Eye (tissue), 1 donor: ENCODE measurements around the gene TBC1D2B.
"Not testable (repeated sequence)": the region's sequence is repeated elsewhere in the genome, so short reads cannot be mapped to it uniquely, and the experiment has no call there.

Experiments used
- DNase-seq: peaks from one replicate; pipeline ENCODE4 v3.0.0-alpha.2; 2015

TBC1D2B gene

DNA sequence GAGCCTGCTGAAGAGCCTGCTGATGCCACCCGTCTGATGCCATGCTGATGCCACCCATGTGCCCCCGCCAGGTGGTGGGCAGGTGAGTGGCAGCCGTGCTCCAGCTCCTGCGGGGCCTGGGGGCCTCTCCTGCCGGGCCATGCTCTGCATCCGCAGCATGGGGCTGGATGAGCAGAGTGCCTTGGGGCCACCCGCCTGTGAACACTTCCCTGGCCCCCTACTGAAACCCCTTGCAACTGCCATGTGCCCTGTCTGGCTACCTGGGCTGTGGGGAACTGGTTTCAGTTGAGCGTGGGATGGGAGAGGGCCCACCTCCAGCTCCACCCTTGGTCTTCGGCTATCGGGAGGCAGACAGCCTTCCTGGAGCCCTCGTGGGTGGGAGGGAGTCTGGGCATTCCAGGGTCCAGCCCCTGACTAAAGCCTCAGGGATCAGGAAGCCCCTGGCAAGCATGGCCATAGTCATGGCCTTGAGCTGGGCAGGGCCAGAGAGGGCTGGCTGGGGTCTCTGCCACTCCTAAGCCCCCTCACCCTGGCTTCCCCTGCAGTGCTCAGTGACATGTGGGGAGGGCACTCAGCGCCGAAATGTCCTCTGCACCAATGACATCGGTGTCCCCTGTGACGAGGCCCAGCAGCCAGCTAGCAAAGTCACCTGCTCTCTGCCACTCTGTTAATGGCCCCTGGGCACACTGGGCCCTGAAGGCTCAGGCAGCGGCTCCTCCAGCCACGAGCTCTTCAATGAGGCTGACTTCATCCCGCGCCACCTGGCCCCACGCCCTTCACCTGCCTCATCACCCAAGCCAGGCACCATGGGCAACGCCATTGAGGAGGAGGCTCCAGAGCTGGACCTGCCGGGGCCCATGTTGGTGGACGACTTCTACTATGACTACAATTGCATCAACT lies 92.2 kb downstream of the TBC1D2B start:
- no peak for DNase-seq

DNA sequence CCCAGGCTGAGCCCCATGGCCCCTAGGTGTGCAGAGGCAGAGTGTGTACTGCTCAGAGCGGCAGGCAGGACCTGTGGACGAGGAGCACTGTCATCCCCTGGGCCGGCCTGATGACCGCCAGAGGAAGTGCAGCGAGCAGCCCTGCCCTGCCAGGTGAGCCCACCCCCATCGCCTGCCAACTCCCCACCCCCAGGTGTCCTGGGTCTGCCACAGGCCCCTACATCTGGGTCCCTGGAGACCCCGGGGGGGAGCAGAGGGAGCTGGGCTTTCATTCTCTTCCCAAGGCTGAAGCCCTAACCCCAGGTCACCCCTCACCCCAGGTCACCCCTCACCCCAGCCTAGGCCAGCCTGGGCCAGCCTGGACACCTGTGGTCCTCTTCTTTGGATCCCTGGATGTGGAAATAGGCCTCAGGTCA lies 93.1 kb downstream of the TBC1D2B start:
- DNase-seq: no peak

DNA sequence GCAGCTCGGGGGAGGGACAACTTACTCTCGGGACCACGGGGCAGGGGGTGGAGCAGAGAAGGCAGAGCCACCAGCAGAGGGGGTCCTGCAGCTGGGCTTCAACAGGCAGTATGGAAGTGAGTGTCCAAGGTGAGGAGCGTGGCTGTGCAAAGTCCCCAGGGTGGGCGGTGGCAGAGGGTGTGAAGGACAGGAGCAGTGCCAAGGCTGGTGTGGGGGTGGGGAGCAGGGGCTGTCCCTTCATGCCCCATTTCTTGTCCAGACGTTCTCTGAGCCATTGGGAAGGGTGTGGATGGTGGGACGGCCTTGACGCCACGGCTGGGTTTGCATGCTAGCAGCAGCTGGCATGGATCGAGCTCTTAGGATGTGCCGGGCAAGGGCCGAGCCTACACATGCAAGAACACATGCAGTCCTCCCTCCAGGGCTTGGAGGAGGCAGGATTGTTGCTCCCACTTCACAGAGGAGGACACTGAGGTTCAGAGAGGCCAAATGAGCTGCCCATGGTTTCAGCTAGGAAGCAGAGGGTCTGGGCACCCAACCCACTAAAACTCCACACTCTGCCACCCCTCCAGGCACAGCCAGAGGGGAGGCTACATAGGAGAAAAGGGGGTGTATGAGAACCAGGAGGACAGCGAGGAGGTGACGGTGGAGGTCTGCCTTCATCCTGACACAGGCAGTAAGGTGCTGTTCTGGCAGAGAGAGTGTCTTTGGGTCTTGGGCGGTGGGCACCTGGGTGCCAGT lies 93.6 kb downstream of the TBC1D2B start:
- DNase-seq: no peak

DNA sequence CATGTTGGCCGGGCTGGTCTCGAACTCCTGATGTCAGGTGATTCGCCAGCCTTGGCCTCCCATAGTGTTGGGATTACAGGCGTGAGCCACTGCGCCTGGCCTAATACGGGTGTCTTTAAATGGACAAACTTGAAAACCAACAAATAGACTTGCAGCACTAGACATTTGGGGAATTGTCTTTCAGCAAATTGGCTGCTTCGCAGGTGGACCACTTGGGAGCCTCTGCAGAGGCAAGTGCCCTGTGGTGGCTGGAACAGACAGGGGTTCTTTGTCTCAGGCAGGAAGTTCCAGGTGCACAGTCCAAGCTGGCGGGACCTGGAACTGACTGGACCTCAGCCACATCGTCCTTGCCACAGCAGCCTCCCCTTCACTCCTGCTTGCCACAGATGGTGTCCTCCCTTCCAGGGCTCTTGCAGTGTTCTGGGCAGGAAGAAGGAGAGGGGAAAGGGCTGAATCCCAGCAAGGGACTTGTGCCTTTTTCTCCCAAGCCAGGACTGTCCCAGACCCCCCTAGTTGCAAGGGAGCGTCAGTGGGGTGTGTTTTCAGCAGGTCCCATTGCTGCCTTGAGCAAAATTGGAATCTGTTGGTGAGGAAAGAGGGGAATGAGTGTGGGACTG lies 94.3 kb downstream of the TBC1D2B start:
- no peak for DNase-seq

DNA sequence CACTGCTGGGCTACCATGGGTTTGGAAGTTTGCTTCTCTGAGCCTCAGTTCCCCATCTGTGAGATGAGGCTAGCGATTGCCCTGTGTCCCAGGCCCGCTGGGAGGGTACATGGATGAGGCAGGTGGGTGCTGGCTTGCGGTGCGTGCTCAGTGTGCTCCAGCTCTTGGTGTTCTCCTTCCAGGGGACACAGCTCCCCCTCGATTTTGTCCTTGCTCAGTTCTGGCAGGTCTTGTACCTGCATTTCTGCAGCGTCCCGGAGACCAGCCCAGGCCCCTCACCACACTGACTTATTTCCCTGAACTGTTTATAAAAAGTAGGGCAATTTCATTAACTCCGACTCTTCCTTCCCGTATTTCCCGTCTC lies 95.4 kb downstream of the TBC1D2B start:
- DNase-seq: no peak

DNA sequence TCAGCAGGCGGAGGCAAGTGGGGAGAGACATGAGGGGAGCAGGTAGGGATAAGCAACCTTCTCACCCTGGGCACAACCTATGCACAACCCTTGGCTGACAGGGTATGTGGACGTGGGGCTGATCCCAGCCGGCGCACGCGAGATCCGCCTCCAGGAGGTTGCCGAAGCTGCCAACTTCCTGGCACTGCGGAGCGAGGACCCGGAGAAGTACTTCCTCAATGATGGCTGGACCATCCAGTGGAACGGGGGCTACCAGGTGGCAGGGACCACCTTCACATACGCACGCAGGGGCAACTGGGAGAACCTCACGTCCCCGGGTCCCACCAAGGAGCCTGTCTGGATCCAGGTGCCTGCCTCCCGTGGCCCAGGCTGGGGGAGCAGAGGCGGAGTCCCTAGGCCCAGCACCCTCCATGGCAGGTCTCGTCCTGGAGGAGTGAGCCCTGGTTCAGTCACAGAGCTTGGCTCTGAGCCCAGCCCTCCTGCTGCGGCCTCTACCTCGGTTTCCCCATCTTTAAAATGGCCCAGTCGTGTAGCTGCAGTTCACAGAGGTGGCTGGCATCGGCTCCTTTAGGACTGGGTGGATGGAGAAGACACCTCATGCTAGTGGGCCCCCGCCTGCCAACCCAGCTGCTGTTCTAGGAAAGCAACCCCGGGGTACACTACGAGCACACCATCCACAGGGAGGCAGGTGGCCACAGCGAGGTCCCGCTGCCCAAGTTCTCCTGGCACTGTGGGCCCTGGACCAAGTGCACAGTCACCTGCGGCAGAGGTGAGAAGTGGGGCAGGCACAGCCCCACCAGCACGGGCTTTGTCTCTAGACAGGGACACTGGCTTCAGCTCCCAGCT lies 96.0 kb downstream of the TBC1D2B start:
- DNase-seq: no peak

DNA sequence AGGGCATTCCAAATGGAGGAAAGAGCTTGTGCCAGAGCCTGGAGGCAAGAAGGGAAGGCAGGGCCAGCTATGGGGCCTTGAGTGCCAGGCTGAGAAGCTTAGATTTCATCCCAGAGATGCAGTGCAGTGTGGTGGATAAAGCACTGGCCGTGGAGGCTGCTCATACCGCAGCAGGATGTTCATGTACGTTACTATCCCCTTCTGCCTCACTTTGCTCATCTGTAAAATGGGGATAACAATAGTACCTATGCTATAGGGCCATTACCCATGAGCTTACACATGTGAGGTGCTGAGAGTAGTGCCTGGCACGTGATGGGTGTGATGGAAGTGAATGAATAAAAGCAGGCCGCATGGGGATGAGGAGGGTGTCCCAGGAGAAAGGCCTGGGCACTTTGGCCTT lies 96.8 kb downstream of the TBC1D2B start:
- DNase-seq: not testable (repeated sequence)

DNA sequence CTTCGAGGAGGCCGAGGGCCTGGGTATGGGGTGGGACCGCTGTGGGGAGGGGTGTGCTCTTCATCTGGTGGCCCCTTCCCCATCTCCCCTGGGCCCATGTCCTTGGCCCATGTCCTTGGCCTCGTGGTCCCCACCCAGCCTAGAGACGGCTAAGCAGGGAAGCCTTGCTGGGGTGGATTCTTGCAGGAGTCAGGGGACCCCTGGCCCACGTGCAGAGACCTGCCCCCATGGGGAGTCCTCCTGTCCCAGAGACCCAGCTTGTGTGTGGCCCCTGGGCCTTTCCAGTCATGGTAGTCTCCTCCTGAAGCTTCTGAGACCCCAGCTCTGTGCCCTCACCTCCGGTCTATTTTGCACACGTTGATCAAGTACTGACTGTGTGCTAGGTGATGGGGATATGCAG lies 97.4 kb downstream of the TBC1D2B start:
- no peak for DNase-seq

DNA sequence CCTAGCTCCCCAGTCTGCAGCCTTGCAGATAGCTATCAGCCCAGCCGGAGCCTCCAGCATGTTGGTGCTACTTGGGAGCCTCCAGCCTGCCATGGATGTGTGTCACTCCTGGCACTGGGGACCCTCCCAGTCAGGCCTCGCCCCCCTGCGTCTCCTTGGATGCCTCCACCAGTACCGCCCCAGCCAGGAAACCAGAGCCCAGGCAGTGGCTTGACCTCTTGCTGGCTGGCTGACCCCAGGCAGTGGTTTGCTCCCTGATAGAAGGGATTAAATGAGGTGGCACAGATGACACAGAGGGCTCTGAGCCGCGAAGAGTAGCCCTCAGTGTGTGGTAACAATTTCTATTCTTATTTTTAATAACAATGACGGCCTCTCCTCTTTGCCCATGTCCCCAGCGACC lies 98.4 kb downstream of the TBC1D2B start:
- not testable (repeated sequence) for DNase-seq

DNA sequence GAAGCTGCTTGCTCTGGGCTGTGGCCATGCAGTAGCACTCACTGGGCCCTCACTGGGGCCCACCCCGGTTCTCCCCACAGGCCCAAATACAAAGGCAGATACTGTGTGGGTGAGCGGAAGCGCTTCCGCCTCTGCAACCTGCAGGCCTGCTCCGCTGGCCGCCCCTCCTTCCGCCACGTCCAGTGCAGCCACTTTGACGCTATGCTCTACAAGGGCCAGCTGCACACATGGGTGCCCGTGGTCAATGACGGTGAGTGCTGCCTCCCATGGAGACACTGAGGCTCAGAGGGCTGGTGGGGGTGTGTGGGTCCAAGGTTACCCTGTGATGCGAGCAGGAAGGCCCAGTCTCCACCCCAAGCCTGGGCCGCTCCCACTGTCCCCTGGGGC lies 98.8 kb downstream of the TBC1D2B start:
- DNase-seq: not testable (repeated sequence)

DNA sequence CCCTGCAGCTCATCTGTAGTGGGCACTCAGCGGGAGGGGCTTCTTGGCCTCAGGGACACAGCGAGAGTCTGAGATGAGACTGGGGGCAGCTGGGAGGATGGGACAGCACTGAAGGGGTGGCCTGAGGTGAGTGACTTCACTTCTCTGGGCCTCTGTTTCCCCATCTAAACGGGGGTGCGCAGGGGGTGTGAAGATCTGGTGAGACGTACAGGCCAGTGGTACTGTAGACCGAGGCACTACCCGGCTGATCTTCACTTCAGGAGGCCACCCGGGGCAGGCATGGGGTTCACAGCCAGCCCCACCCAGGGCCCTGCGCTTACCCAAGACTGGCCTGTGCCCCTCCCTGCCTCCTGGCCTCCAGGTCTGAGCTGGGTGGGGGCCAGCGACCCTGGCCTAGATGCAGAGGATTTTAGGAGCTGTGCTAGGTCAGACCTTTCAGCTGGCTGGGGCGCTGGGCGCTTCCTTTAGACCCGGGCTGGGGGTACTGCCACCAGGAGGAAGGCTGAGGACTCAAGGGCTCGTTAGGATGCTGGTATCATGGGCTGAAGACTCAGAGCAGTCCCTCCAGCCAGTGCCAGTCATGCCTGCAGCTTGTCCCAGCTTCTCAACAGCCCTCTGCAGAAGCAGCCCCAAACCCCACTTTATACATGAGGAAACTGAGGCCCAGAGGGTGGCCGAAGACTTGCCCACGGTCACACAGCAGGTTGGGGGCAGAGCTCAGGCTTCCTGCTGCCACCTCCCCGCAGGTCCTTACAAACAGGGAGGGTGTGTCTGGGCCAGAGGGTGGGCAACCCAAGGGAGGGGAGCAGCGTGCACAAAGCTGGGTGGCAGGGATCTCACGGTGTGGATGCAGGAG lies 99.4 kb downstream of the TBC1D2B start:
- DNase-seq: not testable (repeated sequence)

DNA sequence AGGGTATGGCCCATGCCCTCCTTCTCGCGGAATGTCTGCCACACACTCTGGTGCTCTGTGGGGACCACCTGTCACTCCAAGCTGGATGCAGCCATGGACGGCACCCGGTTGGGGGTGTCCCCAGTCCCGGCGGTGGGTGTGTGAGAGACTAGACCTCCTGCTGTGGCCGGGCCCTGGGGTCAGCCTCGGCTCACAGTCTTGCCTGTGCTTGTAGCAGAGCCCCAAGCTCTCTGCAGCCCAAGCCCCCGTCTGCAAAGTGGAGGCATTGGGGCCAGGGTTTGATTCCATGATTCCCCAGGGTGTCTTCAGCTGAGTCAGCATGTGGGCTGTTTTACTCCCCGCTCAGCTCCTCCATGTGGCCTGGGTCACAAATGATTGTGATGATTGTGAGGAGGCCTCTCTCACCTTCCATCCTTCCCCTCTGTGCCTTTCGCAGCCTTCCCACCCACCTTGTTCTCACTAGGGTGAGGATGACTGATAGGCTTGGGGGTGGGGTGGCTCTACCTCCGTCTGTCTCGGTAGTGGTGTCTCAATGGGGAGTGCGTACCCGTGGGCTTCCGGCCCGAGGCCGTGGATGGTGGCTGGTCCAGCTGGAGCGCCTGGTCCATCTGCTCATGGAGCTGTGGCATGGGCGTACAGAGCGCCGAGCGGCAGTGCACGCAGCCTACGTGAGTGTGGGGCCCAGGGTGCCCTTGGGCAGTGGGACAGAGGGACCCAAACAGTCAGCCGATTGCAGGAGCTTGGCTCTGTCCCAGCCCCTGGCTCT lies 100.6 kb downstream of the TBC1D2B start:
- not testable (repeated sequence) for DNase-seq

DNA sequence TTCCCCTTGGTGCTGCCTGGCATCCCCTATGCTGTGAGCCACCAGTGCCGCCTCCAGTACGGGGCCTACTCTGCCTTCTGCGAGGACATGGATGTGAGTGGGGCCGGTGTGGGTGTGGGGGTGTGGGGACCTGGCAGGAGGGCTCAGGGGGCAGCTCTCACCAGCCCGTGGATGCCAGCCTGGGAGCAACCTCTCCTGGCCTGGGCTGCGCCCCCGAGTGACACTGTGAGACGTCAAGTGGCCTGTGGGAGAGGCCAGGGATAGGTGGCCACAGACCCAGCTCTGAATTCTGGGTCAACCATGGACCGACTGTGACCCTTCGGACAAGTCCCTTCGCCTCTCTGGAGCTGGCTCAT lies 101.4 kb downstream of the TBC1D2B start:
- DNase-seq: not testable (repeated sequence)

DNA sequence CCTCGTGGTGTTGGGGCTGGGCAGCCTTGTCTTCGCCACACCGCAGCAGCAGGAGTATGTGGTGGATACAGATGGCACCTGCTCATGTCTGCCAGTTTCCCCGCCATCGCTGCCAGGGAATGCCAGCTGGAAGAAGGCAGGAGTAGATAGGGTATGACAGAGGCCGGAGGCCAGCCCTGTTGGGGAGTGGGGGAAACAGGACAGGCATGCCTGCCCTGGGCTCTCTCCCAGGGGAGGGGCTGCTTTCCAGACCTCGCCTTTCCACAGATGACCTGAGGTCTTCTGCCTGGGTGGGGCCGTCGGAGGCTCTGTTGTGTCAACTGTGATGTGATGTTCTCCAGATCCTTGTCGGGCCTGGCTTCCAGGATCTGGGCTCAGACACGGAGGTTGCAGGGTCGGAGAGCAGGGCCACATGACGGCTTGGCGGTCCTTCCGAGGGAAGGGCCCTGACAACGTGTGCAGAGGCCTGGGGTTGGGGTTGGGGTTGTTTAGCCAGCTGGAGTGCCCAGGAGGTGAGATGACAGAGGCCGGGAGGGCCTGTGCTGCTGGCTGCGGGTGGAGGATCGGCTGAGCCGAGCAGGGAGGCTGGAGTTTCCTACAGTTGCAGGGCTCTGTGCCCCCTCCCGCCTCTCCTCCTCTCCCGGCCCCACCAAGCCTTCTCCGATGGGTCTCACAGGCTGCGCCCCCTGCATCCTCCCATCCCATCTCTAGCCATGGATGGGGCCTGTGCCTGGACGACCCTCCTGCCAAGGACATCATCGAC lies 102.0 kb downstream of the TBC1D2B start:
- no peak for DNase-seq

DNA sequence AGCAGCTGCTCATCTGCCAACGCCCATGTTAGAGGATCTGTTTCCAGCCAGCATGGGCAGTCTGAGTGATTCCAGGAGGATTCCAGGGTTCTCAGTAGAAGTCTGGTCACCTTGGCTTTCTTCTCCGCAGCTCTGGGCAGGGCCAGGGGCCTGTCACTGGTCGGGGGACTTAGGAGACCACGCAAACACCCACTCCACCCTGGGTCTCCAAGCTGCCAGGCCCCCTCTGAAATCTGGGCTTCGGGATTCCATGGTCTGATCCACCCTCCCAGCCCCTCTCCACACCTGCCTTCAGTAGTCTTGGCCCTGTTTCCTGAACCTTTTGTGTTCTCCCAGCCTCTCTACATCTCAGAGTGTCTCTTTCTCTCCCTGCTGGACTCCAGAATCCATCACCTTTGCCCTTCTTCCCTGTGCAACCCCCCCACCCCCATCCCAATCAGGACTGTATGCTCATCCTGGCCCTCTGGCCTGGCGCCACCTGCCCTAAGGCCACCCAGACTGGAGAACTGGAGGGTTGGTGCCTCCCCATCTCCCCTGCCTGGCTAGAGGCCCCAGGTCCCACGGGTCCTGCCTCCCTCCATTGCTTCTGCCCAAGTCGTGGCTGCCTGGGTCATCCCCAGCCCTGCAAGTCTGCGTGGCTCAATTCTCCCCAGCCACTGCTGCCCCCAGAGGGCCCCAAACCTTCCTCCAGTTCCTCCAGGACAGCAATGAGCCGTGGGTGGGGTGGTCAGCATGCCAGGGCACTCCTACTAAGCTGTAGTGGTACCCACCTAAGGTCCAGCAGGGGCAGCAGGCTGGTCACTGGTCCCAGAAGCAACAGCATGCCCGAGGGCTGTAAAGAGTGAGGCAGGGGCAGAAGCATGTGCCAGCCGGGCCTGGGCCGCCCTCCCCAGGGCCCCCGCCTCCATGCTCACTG lies 102.8 kb downstream of the TBC1D2B start:
- DNase-seq: no peak

DNA sequence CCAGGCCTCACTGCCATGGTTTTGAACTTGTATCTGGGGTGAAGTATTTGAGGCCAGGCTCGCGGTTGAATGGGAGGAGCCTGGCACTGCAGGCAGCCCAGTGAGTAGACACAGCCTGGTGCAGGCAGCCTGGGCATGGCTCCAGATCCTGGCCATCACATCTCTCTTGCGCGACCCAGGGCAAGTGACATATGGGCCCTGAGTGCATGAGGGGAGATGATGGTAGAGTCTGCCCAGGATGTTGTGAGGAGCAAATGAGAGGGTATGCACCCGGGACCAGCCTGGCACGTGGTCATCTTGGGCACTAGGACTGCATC lies 103.5 kb downstream of the TBC1D2B start:
- no peak for DNase-seq

DNA sequence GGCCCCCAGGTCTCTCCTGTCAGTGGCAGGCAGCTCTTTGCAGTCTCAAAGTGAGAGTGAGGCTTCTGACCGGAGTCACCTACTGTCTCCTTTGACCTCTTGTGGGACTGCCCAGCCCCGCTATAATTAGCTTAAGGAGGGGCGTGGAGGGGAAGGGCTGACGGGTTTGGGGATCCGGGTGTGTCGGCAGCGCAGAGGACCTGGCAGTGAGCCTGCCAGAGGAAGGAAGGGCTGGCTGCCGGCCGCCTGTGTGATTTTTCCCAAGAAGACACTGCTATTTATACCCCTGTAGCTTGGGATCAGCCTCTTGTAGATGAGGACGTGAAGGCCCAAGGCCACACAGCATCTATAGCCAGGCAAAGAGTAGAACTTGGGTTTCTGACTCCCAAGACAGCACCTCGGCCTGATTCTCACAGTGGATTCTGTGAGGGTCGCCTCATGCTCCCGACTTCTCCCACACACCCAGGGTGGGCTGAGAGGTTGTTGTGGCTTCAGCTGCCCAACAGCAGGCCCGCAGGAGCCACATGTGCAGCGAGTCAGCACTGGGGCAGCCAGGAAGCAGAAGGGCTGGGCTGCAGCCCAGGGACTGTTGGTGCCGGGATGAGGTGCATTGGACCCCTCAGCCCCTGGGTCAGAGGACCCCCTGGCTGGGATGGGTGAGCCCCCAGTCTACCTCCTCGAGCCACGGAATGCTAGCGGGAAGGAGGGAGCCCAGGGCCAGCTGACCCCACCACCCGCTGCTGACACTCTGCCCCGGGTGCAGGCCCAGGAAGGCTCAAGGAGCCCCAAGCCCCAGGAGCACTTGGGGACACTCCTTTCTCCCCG lies 104.0 kb downstream of the TBC1D2B start:
- not testable (repeated sequence) for DNase-seq

DNA sequence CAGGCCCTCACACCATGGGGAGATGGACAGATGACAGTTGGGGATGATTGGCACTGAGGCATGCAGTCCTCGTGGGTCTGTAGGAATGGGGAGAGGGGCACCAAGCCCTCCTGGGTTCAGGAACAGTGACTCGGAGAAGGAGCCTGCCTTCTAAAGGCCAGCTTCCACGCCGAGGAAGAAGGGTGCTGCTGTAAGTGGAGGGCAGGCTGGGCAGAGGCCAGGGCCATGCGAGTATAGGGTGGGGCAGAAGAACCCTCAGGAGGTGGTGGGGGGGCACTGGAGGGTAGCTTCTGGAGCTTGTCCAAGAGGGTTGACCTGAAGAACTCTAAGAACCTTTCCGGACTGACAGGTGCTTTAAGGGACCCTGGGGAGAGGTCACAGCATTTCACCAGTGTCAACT lies 104.8 kb downstream of the TBC1D2B start:
- DNase-seq: not testable (repeated sequence)
